HG03045 (cell line): ENCODE measurements around the gene SND1.

ENCODE experiments used
- ATAC-seq: cut with Tn5 transposase; IDR thresholded peaks from one replicate; pipeline ENCODE4 v1.9.1; 2021; ENCODE audit warnings: mild to moderate bottlenecking, moderate library complexity; ENCODE audit not compliant: unreplicated experiment

Gene SND1

GRCh38 chr7:127798023-127798422, 146.0 kb downstream of the SND1 start:
- no peak for ATAC-seq

- ATAC-seq: no peak
Measured at GRCh38 chr7:127798769-127799372, 146.9 kb downstream of the SND1 start.

GRCh38 chr7:127799535-127800305, 147.7 kb downstream of the SND1 start:
- no peak for ATAC-seq

DNA sequence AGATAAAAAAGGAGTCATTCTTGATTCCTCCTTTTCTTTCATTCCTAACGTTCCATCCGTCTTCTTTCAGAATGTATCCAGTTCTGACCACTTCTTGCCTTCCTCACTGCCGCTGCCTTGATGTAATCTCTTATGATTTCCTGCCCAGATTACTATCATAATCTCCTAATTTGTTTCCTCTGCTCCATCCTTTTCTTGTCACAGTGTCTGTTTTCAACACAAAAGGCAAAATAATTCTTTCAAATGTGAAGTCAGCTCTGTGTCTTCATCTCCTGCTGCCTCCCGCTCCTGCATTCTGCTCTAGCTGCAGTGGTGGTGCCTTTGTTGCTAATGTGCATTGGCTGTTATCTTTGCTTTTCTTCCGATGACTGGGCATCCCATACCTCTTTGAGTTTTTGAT, 150.9 kb downstream of the SND1 start:
- ATAC-seq: no peak

DNA sequence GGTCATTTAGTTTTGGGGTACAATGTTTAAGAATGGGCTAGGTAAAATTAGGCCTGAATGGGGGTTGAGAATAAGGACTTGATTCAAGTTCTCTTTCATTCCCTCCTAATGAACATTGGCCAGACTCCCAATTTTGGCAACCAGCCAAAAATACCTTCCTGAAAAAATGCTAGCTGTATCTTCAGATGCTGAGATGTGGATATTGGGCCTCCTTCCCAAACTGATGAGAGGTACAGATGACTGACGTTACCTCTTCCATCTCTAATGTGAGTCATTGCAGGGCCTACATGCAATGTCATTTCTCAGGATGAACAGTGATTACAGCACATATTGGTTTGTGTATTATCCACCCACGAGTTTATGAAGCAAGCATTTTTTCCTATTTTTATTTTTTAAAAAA, 151.6 kb downstream of the SND1 start:
- no peak for ATAC-seq

- no peak for ATAC-seq
Measured at GRCh38 chr7:127807340-127807739, 155.3 kb downstream of the SND1 start.

DNA sequence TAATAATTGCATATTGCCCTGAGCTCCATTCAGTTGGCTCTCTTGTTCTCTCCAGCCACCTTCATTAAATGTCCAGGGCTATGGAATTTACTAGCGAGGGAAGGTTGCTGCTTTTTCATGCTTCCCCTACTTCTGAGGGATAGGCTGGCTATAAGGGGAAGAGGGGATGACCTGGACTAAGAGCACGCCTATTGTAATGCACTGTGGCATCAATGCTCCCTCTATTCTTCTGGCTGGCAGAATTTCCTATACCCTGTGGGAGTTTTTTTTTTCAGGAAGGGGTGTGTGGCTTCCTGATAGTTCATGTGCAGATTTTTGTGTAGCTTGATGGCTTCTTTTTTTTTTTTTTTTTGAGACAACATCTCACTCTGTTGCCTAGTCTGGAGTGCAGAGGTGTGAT, 155.8 kb downstream of the SND1 start:
- ATAC-seq: no peak

DNA sequence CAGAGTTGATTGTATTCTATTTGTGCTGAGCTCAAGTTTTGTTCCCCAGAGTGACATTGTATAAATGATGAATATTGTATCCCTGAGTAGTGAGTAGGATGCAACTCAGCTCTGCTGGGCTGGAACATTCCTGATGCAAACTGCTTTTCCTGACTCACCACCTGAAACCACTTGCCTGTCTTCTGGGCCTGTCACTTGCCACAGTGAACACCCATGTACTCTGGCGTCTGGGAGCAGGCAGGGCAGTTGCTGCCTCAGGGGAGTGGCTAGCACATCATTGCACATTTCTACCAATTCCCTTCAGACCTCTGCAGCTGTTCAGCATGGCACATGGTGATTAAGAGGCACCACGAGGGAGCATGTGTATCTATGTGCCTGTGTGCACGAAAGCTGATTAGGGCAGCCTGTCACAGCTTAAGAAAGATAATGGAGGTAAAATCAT, 157.3 kb downstream of the SND1 start:
- no peak for ATAC-seq

- no peak for ATAC-seq
Measured at GRCh38 chr7:127810113-127810512, 158.1 kb downstream of the SND1 start.

DNA sequence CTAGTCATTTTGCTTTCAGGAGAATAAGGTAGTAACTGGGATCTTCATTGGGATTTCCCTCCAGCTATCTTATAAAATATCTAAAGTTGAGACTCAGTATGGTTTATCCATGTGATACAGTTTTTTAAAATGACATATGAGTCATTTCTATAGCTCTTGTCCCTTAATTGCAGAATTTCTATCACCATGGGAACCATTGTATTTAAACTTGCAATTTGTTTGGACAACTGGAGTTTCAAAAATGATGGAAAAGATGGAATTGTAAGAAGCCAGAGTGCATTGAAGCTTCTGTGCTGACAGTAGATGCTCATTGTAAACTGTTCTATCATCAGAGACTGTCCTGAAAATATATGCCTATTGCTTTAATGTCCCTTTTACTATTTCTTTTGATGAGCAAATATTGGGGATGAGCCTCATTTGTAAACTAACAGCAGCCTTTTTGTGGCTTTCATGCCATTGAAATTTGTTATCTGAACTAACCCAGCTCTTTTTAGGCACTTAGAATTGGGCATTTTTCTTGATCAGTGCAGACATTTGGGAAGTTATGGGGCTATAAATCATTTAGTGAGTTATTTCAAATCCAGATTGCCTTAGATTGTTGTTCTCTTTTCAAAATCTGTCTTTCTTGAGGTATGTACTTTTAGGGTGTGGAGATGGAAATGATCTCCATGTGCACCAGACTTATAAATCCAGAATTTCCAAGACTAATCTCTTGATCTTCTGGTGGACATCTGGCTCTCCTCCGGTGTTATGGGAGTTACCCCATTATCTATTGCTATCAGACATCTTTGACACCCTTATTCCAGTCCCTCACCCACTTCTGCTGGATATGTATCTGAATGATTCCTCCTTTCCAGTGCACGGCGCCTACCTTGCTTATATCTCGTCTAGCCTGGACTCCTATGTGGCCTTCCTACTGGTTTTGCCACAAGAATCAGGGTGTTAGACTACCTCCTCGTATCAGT, 159.0 kb downstream of the SND1 start:
- no peak for ATAC-seq

DNA sequence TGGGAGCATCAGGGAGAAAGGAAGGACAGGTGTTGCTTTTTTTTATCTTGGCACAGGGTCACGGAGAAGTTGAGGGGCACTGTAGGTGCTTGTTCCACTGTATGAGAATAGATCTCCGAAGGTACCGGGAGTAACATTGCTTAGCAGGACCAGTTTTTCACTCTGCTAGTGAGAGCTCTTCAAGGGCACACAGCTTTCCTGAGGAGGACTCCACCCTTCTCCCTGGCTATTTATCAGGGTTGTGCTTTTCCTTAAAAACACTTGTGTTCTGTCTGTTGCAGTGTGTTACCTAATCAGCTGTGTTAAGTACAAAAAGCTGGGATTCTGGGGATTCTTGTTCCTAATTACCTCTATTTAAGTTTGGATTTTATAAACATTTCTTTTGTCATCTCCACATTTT, 160.5 kb downstream of the SND1 start:
- no peak for ATAC-seq

GRCh38 chr7:127813991-127814541, 162.1 kb downstream of the SND1 start:
- no peak for ATAC-seq

GRCh38 chr7:127815631-127816145, 163.7 kb downstream of the SND1 start:
- no peak for ATAC-seq

GRCh38 chr7:127816354-127817190, 164.6 kb downstream of the SND1 start:
- no peak for ATAC-seq

DNA sequence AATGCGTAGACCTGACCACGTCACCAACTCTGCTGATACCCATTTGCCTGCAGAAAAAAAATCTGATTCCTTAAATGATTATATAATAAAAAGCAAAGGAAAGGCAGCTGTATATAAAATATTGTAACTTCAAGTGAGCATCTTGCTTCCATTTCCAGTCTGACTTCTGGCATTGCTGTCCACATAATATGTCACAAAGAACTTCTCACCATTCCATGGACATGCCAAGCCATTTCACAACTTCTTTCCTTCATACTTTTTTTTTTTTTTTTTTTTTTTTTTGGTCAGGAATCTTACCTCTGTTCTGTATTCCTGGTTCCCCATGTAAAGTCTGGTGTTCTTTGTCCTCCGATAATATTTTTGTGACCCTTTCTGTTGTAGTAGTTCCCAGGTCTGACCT, 165.5 kb downstream of the SND1 start:
- no peak for ATAC-seq

- no peak for ATAC-seq
Measured at GRCh38 chr7:127818306-127818705, 166.3 kb downstream of the SND1 start.

GRCh38 chr7:127819975-127820731, 168.2 kb downstream of the SND1 start:
- ATAC-seq: no peak

- no peak for ATAC-seq
Measured at GRCh38 chr7:127820732-127821085, 168.7 kb downstream of the SND1 start.

DNA sequence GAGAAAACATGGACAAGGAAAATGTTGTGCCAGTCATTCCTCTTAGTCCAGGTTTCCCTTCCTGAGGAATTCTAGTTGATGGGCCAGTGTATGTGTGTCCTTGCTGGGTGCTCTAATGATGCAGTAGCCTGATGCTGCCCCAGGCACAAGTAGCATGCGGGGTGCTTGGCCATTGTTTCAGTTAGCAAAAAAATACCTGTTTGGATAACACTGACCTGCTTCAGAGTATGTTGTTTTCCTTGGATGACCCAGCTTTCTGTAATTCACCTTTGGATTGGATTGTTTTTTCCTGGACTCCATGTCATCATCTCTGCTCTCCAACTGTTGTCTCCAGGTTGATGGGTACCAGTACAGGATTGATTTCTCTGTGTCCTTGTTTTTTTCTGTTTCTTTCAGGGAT, 169.2 kb downstream of the SND1 start:
- ATAC-seq: no peak
